ENCODE measurements around the gene LAMP2.

Gene LAMP2

DNA sequence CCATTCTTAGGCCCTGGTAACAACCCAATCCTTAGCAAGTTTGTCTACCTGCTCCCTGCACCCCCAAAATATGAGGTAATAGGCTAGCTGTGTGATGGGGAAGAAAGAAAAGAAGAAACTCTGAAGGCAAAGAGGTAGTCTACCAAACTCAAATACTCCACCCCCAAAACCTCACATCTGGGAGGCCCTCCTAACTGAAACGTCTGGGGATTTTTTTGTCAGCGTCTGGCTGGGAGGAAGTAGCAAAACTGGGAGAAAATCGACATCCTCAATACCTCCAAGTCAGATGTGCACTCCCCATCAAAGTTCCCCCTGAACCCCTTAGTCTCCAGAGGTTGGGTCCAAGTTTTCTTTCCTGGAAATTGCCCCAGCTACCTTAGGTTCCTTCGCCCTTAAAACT lies 1.0 kb downstream of the LAMP2 start:
- DNase-seq (ENCODE audit: low read depth, low spot score) = no peak
- peak overlapping the region; percentile 88 for H3K4me3 ChIP-seq
- H3K36me3 ChIP-seq (ENCODE audit: insufficient read depth, low read length) = no peaks in the 10 kb centered on the region
- TF ChIP-seq FOXP2 (optimal IDR thresholded peaks at IDR 0.05; ENCODE audit: control extremely low read depth, extremely low read length, insufficient read depth) = no peak
- TF ChIP-seq EZH2 (IDR thresholded peaks at IDR 0.05) = no peak
- TF ChIP-seq POLR2AphosphoS5 (IDR thresholded peaks at IDR 0.05; ENCODE audit: borderline replicate concordance, low read depth, low read length) = no peak
- H3K9me3 ChIP-seq (ENCODE audit: low read depth, low read length) = no peaks in the 10 kb centered on the region
- peak overlapping the region; percentile 83 for H3K9ac ChIP-seq (ENCODE audit: insufficient read length)
- no peak overlapping the region for H3K27ac ChIP-seq

DNA sequence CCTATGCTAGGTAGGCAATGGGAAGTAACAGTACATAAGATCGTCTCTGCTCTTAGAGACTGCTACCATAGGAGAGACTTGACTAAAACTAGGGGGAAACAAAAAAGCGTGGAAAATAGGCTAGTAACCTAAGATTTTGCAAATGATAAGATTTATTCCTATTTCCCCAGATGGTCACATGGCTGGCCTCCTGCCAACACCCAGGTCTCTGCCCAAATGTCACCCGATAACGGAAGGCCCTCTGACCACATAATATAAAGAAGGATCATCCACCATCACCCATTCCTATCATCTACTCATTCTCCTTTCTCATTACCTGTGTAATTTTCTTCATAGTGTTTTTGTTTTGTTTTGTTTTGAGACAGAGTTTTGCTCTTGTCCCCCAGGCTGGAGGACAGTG lies 4.7 kb downstream of the LAMP2 start:
- no peaks in the 10 kb centered on the region for H3K36me3 ChIP-seq (ENCODE audit: insufficient read depth, low read length)
- H3K9me3 ChIP-seq (ENCODE audit: low read depth, low read length) = no peaks in the 10 kb centered on the region
- no peak overlapping the region for H3K27ac ChIP-seq
- TF ChIP-seq EZH2 (IDR thresholded peaks at IDR 0.05) = no peak
- TF ChIP-seq FOXP2 (optimal IDR thresholded peaks at IDR 0.05; ENCODE audit: control extremely low read depth, extremely low read length, insufficient read depth) = no peak
- TF ChIP-seq POLR2AphosphoS5 (IDR thresholded peaks at IDR 0.05; ENCODE audit: borderline replicate concordance, low read depth, low read length) = no peak
- no peak for DNase-seq (ENCODE audit: low read depth, low spot score)
- H3K4me3 ChIP-seq = no peak overlapping the region
- no peak overlapping the region for H3K9ac ChIP-seq (ENCODE audit: insufficient read length)

DNA sequence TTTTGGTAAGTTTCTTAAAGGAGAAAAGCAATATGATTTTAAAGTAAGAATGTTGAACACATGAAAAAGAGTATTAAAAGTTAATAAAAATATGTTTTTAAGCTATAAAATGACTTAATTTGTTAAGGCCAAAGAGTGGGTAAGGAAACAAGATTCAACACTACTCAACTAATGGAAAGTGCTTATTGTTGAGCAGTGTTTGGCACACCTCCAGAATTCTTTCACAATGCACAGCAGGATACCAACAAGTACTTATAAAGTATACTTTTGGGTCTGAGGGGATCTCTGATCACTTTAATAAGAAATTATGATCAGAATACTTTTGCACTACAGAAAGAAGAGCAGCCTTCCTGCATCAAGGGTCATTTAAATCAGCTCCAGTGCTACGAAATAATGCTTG lies 5.9 kb downstream of the LAMP2 start:
- Histone ChIP-seq H3K9me3 (ENCODE audit: low read depth, low read length) (no peaks in the 10 kb centered on the region), H3K4me3 (no peak overlapping the region), H3K36me3 (ENCODE audit: insufficient read depth, low read length) (no peaks in the 10 kb centered on the region), H3K27ac (no peak overlapping the region), H3K9ac (ENCODE audit: insufficient read length) (no peak overlapping the region)
- TF ChIP-seq FOXP2 (optimal IDR thresholded peaks at IDR 0.05; ENCODE audit: control extremely low read depth, extremely low read length, insufficient read depth) = no peak
- TF ChIP-seq EZH2 (IDR thresholded peaks at IDR 0.05) = no peak
- TF ChIP-seq POLR2AphosphoS5 (IDR thresholded peaks at IDR 0.05; ENCODE audit: borderline replicate concordance, low read depth, low read length) = no peak
- peak; percentile 65 for DNase-seq (ENCODE audit: low read depth, low spot score)

DNA sequence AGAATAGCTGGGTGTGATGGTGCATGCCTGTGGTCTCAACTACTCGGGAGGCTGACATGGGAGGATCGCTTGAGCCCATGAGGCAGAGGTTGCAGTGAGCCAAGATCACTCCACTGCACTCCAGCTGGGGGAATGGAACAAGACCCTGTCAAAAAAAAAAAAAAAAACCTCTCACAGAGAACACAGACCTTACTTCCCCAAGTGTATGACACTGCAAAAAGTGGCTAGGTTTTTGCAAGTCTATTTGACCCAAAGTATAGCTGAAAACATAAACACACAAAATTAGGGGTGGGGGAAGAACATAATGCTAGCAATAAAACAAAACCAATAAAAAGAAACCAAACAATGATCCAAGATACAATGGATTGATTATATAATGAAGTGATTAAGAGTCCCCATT lies 6.7 kb downstream of the LAMP2 start:
- no peak overlapping the region for H3K27ac ChIP-seq

DNA sequence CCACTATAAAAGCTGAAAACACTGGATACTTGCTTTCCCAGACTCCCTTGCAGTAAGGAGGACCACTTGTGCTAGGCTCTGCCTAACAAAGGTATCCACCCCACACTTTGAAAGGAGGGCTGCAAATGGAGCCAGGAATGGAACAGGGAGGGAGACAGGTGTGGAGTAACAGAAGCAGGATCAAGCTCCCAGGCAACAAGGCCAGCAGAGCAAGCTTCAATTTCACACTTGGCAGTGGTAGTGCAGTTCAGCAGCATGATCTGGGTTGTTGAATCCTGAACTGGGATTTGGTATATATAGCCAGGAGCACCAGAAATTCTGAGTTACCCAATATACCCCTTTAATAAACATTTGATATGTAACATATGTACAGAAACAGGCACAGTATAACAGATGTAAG lies 9.8 kb downstream of the LAMP2 start:
- Histone ChIP-seq H3K36me3 (ENCODE audit: insufficient read depth, low read length) (no peaks in the 10 kb centered on the region), H3K4me3 (no peak overlapping the region), H3K27ac (no peak overlapping the region), H3K9ac (ENCODE audit: insufficient read length) (no peak overlapping the region), H3K9me3 (ENCODE audit: low read depth, low read length) (no peaks in the 10 kb centered on the region)
- DNase-seq (ENCODE audit: low read depth, low spot score) = no peak
- TF ChIP-seq POLR2AphosphoS5 (IDR thresholded peaks at IDR 0.05; ENCODE audit: borderline replicate concordance, low read depth, low read length) = no peak
- TF ChIP-seq EZH2 (IDR thresholded peaks at IDR 0.05) = no peak
- TF ChIP-seq FOXP2 (optimal IDR thresholded peaks at IDR 0.05; ENCODE audit: control extremely low read depth, extremely low read length, insufficient read depth) = no peak

More for the DNA sequence above, 6.7 kb downstream of the LAMP2 start:
- H3K36me3 ChIP-seq (ENCODE audit: insufficient read depth, low read length) = no peaks in the 10 kb centered on the region
- no peak for DNase-seq (ENCODE audit: low read depth, low spot score)
- TF ChIP-seq FOXP2 (optimal IDR thresholded peaks at IDR 0.05; ENCODE audit: control extremely low read depth, extremely low read length, insufficient read depth) (no peak), EZH2 (IDR thresholded peaks at IDR 0.05) (no peak), POLR2AphosphoS5 (IDR thresholded peaks at IDR 0.05; ENCODE audit: borderline replicate concordance, low read depth, low read length) (no peak)
- H3K9ac ChIP-seq (ENCODE audit: insufficient read length) = no peak overlapping the region
- no peaks in the 10 kb centered on the region for H3K9me3 ChIP-seq (ENCODE audit: low read depth, low read length)
- H3K4me3 ChIP-seq = no peak overlapping the region

DNA sequence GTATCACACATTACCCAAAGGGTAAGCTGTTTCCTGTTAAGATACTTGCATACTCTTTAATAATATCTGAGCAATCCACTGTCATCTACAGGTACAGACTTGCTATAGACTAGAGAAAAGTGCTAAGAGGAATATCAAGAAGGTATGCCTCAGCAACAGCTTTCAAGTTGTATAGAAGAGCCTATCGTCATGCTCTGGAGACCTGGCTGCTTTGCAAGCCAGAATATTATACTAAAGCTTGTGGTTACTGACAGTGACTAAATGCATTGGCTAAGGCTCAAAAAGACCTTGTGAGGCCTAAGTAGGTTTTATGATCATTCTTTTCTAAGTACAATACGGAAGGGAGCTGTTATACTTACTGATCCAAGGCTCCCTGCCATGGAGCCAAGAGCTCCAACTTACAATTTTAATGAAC lies 11.3 kb downstream of the LAMP2 start:
- H3K9ac ChIP-seq (ENCODE audit: insufficient read length) = no peak overlapping the region
- peak overlapping the region; percentile 56 for H3K4me3 ChIP-seq
- H3K9me3 ChIP-seq (ENCODE audit: low read depth, low read length) = no peaks in the 10 kb centered on the region
- H3K27ac ChIP-seq = peak overlapping the region; percentile 58; the same call in 1 of the 2 replicates
- DNase-seq (ENCODE audit: low read depth, low spot score) = no peak
- no peaks in the 10 kb centered on the region for H3K36me3 ChIP-seq (ENCODE audit: insufficient read depth, low read length)
- TF ChIP-seq EZH2 (IDR thresholded peaks at IDR 0.05) (no peak), FOXP2 (optimal IDR thresholded peaks at IDR 0.05; ENCODE audit: control extremely low read depth, extremely low read length, insufficient read depth) (no peak), POLR2AphosphoS5 (IDR thresholded peaks at IDR 0.05; ENCODE audit: borderline replicate concordance, low read depth, low read length) (no peak)

DNA sequence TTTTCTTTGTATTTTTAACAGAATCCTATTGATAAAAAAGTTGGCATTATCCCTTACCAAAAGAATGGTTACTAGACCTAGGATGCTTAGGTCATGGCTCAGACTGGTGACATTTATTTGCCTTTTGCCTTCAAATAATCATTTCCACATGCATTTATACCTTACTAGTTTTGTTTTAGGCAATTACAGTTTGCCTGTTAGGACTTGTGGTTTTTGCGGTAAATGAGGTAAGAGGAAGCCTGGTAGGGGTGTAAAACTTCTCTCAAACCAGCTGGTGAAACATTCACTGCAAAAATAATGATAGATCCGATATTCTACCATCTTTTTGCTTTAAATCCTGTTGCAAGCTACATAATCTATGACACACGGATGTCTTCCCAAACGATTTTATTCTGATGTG lies 12.1 kb downstream of the LAMP2 start:
- TF ChIP-seq EZH2 (IDR thresholded peaks at IDR 0.05) (no peak), POLR2AphosphoS5 (IDR thresholded peaks at IDR 0.05; ENCODE audit: borderline replicate concordance, low read depth, low read length) (no peak), FOXP2 (optimal IDR thresholded peaks at IDR 0.05; ENCODE audit: control extremely low read depth, extremely low read length, insufficient read depth) (no peak)

DNA sequence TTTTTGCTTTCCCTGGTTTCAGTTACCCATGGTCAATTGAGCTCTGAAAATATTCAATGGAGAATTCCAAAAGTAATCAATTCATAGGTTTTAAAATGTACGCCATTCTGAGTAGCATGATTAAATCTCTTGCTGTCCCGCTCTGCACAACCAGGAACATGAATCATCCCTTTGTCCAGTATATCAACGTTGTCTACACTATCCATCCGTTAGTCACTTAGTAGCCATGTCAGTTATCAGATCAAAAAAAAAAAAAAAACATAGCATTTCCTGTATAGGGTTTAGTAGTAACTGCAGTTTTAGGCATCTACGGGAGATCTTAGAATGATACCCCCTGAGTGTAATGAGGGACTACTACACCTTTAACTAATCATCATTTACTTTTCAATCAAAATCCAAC lies 15.1 kb downstream of the LAMP2 start:
- Histone ChIP-seq H3K36me3 (ENCODE audit: insufficient read depth, low read length) (no peaks in the 10 kb centered on the region), H3K9ac (ENCODE audit: insufficient read length) (no peak overlapping the region), H3K4me3 (no peak overlapping the region), H3K9me3 (ENCODE audit: low read depth, low read length) (no peaks in the 10 kb centered on the region), H3K27ac (no peak overlapping the region)
- no peak for DNase-seq (ENCODE audit: low read depth, low spot score)
- TF ChIP-seq FOXP2 (optimal IDR thresholded peaks at IDR 0.05; ENCODE audit: control extremely low read depth, extremely low read length, insufficient read depth) (no peak), POLR2AphosphoS5 (IDR thresholded peaks at IDR 0.05; ENCODE audit: borderline replicate concordance, low read depth, low read length) (no peak), EZH2 (IDR thresholded peaks at IDR 0.05) (no peak)

More for the DNA sequence above, 12.1 kb downstream of the LAMP2 start:
- DNase-seq (ENCODE audit: low read depth, low spot score) = no peak
- H3K4me3 ChIP-seq = peak overlapping the region; percentile 56; the same call in 1 of the 2 replicates
- H3K9me3 ChIP-seq (ENCODE audit: low read depth, low read length) = no peaks in the 10 kb centered on the region
- H3K27ac ChIP-seq = peak overlapping the region; percentile 58; the same call in 1 of the 2 replicates
- no peak overlapping the region for H3K9ac ChIP-seq (ENCODE audit: insufficient read length)
- H3K36me3 ChIP-seq (ENCODE audit: insufficient read depth, low read length) = no peaks in the 10 kb centered on the region

DNA sequence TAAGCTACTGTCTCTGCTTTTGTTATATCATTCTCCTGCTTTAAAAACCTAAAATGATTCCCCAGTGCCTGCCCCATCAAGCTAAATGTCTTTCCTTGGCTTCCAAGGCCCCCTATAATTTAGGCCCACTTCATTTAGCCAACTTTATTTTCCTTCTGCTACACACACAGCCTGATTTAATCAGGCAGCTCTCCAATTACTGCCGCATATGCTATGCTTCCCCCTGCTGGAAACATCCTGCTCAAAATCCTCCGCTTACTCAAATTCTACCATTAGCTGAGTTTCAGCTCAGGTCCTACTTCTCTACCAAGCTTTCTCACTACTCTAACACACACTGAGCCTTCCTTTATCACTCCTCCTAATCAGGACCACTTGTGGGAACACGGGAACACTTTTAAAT lies 17.0 kb downstream of the LAMP2 start:
- no peak for DNase-seq (ENCODE audit: low read depth, low spot score)
- Histone ChIP-seq H3K9me3 (ENCODE audit: low read depth, low read length) (no peaks in the 10 kb centered on the region), H3K9ac (ENCODE audit: insufficient read length) (no peak overlapping the region), H3K36me3 (ENCODE audit: insufficient read depth, low read length) (peaks cover 3% of the 10 kb centered on the region; the same call in 1 of the 2 replicates), H3K4me3 (no peak overlapping the region), H3K27ac (no peak overlapping the region)
- no peak for TF ChIP-seq FOXP2 (optimal IDR thresholded peaks at IDR 0.05; ENCODE audit: control extremely low read depth, extremely low read length, insufficient read depth)
- TF ChIP-seq EZH2 (IDR thresholded peaks at IDR 0.05) = no peak
- no peak for TF ChIP-seq POLR2AphosphoS5 (IDR thresholded peaks at IDR 0.05; ENCODE audit: borderline replicate concordance, low read depth, low read length)

All from SK-N-MC (cell line).